DOHH2 (cell line): ENCODE measurements around the gene NALCN.

Source experiments
- EZH2phosphoT487 ChIP-seq: fragments of 200-600 bp; sonication (generic); IDR thresholded peaks from 2 replicates; pipeline ENCODE4 v1.6.1; 2017; ENCODE audit warnings: borderline replicate concordance, mild to moderate bottlenecking, antibody characterized with exemption, low read length, moderate library complexity, mixed read lengths
- TF ChIP-seq, protein P1 (sequence below): fragments of 200-600 bp; sonication (generic); IDR thresholded peaks from one replicate; pipeline ENCODE4 v1.5.1; 2014; ENCODE audit warnings: antibody characterized with exemption, mild to moderate bottlenecking, low read depth, low read length; ENCODE audit not compliant: poor library complexity, severe bottlenecking

DNA sequence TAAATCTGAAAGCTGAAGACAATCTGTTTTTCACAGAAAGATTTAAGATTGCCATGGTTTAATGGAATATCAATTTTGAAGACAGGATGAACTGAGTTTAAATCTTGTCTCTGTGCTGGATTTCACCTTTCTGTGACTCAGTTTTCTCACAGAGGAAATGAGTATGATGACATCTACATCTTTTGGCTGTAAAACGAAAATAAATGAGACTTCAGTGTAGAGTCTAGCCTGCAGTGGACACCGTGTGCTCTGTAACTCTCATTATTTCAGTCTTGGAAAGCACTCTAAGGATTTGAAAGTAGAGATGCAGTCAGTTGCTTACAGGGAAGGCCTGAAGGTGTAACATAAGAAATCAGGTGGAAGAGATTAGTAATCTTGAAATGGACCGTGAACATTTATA, 150.4 kb downstream of the NALCN start:
- TF ChIP-seq, protein P1, sequence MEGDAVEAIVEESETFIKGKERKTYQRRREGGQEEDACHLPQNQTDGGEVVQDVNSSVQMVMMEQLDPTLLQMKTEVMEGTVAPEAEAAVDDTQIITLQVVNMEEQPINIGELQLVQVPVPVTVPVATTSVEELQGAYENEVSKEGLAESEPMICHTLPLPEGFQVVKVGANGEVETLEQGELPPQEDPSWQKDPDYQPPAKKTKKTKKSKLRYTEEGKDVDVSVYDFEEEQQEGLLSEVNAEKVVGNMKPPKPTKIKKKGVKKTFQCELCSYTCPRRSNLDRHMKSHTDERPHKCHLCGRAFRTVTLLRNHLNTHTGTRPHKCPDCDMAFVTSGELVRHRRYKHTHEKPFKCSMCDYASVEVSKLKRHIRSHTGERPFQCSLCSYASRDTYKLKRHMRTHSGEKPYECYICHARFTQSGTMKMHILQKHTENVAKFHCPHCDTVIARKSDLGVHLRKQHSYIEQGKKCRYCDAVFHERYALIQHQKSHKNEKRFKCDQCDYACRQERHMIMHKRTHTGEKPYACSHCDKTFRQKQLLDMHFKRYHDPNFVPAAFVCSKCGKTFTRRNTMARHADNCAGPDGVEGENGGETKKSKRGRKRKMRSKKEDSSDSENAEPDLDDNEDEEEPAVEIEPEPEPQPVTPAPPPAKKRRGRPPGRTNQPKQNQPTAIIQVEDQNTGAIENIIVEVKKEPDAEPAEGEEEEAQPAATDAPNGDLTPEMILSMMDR: no peak
- TF ChIP-seq EZH2phosphoT487: no peak
